Measurements from ENCODE around the gene KIAA0232. TPM values are rescaled to one million over a fixed set of nuclear protein-coding genes. Genes with fewer than 3 reads are reported as not detected.

The KIAA0232 gene
- total RNA-seq, 1 experiment from 2014 or later: 28.5 TPM

GRCh38 chr4:6920171-6920570 is 137.6 kb downstream of the KIAA0232 start:
- no peak for TF ChIP-seq CTCF (conservative IDR thresholded peaks at IDR 0.05)
- H3K27ac ChIP-seq (ENCODE audit: insufficient read length, low read depth, low read length): no peak overlapping the region

More at GRCh38 chr4:6920171-6920570, 137.6 kb downstream of the KIAA0232 start:
- no peak for DNase-seq
- no peak overlapping the region for H3K14ac ChIP-seq (ENCODE audit: insufficient read depth, low read length)
- no peak overlapping the region for H3T11ph ChIP-seq (ENCODE audit: low read length)
- no peak overlapping the region for H3K56ac ChIP-seq (ENCODE audit: insufficient read length, low read depth, low read length)
- no peak overlapping the region for H4K5ac ChIP-seq (ENCODE audit: insufficient read length, low read depth, low read length)
- no peaks in the 10 kb centered on the region for H3K27me3 ChIP-seq (ENCODE audit: insufficient read depth, low read length)
- no peak overlapping the region for H2AK5ac ChIP-seq (ENCODE audit: insufficient read length, low read length)
- H3K4me3 Mint-ChIP-seq: no peak overlapping the region
- WGBS (ENCODE audit: extremely low coverage, insufficient read length, low lambda C conversion rate): no CpG with 5 or more reads among the region's 3 CpGs
- peaks cover 4% of the 10 kb centered on the region; the same call in 1 of the 2 replicates for H3K4me1 ChIP-seq (ENCODE audit: insufficient read depth, low read length)
- H3K9ac ChIP-seq (ENCODE audit: extremely low read depth, insufficient read length, low read length): no peak overlapping the region
- no peak overlapping the region for H3K18ac ChIP-seq (ENCODE audit: insufficient read length, low read depth, low read length)
- no peak overlapping the region for H2BK15ac ChIP-seq (ENCODE audit: low read depth, low read length)
- no peaks in the 10 kb centered on the region for H3K27me3 Mint-ChIP-seq (ENCODE audit: low read depth)
- no peak overlapping the region for H2BK20ac ChIP-seq (ENCODE audit: low read depth, low read length, poor library complexity, severe bottlenecking)
- no peak overlapping the region for H3K4me2 ChIP-seq (ENCODE audit: insufficient read depth, insufficient read length, low read length)
- H4K8ac ChIP-seq (replicated peaks; ENCODE audit: insufficient read length, low read depth, low read length): no peak overlapping the region
- H3K79me2 ChIP-seq (ENCODE audit: insufficient read depth, low read length): no peaks in the 10 kb centered on the region; the same call in 1 of the 2 replicates
- no peaks in the 10 kb centered on the region for H3K9me3 ChIP-seq (ENCODE audit: control insufficient read depth, low read depth, low read length)
- no peak overlapping the region for H2BK12ac ChIP-seq (ENCODE audit: insufficient read length, low read depth, low read length)
- peaks cover 12 to 21% (median 21%) of the 10 kb centered on the region in 3 experiments; a peak in 5 of 7 replicates for H3K36me3 Mint-ChIP-seq (ENCODE audit: insufficient read depth in 1 of 3, low read depth in 3 of 3)
- peaks cover 5% of the 10 kb centered on the region for H3K79me1 ChIP-seq (ENCODE audit: insufficient read depth, low read depth, low read length, poor library complexity, severe bottlenecking)
- no peak overlapping the region for H3K23ac ChIP-seq (ENCODE audit: insufficient read length, low read depth, low read length)
- no peak overlapping the region for H2AFZ ChIP-seq (ENCODE audit: low read length)
- H3K4ac ChIP-seq (ENCODE audit: low read depth, low read length): no peak overlapping the region
- peak overlapping the region in 2 of 3 experiments; percentile 35 to 76; a peak in 3 of 7 replicates for H3K27ac Mint-ChIP-seq
- H4K20me1 ChIP-seq (ENCODE audit: control insufficient read depth, insufficient read depth, insufficient read length): no peaks in the 10 kb centered on the region
- H2BK120ac ChIP-seq (ENCODE audit: low read depth, low read length, poor library complexity, severe bottlenecking): no peak overlapping the region
- H4K91ac ChIP-seq (ENCODE audit: insufficient read length, low read depth, low read length): no peak overlapping the region
- no peak overlapping the region for H2BK5ac ChIP-seq (ENCODE audit: insufficient read length, low read length)
- H3K9me3 Mint-ChIP-seq: no peaks in the 10 kb centered on the region
- H3K23me2 ChIP-seq (ENCODE audit: insufficient read length, low read depth, low read length, poor library complexity, severe bottlenecking): no peaks in the 10 kb centered on the region
- peaks cover 33 to 42% of the 10 kb centered on the region in 2 experiments for H3K4me1 Mint-ChIP-seq

Measured in H9 (cell line).